ENCODE results near the gene NTRK1.

NTRK1 gene

DNA sequence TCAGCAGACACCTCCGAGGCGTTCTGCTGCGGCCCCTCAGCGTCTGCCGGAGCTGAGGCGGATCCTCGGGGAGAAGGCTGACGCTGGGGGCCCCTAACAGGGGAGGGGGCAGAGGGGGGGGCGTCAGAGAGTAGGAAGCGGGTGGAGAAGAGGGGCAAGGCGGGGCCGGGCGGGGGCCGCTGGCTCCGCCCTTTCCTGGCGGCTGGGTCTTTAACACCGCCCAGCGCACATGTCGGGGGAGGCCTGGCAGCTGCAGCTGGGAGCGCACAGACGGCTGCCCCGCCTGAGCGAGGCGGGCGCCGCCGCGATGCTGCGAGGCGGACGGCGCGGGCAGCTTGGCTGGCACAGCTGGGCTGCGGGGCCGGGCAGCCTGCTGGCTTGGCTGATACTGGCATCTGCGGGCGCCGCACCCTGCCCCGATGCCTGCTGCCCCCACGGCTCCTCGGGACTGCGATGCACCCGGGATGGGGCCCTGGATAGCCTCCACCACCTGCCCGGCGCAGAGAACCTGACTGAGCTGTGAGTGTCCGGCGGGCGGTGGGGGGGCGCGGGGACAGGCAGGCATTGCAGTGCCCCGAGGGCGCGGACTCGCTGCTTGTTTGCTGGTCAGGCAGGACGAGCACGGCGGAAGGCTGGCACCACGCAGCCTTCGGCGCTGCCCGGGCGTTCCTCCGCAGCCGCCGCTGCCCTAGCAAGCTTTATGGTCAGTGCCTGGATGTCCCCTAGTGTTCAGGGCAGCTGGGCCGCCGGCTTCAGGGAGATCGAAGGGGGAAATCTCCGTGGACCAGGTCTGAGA, at the start of gene NTRK1:
Gene NTRK1 (plus strand): TSS at position 238 of the 796 bp plus-strand sequence. CDS start 70 bp downstream, at position 308.
- DNase-seq: peak; percentile 59

DNA sequence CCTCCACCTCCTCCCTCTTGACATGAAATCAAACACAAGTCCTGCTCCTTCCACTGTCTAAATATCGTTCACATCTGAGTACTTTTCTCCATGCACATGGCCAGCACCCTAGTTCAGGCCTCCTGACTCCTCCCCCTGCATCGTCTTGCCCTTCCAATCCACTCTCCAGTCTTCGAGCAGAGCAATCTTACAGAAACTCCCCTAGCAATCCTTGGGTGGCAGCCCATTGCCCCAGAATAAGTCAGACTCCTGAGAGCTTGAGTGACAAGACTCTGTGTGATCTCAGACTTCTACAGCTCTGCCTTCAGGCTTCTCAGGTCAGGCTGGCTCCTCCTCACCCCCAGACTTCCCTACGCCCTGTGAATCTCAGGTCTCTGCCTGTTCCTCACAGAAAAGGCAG, 49.5 kb upstream of the NTRK1 start:
- no peak for DNase-seq

DNA sequence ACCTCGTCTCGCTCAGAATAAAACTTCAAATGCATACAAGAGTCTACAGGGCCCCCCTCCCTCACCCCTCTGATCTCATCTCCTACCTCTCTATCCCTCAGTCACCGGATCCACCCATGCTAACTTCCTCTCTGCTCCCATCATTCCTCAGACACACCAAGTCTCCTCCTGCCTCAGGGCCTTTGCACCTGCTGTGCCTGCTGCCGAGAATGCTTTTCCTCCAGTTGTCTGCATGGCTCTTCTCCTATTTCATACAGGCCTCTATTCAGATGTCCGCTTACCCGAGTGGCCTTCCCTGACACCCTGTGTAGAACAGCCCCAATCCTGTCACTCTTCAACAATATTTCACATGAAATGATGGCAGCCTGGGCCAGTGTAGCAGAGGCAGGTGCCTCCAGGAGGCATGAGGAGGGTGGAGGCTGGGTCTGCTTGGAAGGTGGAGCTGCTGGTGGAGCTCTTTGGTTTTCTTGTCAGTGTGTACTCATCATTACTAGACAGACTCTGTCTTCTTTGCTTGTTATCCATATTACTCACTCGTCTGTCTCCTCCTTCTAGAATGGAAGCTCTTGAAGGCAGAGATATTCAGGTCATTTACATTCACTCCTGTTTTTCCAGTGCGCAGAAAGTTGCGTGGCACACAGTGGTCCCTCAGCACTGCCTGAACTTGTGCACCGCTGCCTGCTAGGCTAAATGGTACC, 48.2 kb upstream of the NTRK1 start:
- no peak for DNase-seq

DNA sequence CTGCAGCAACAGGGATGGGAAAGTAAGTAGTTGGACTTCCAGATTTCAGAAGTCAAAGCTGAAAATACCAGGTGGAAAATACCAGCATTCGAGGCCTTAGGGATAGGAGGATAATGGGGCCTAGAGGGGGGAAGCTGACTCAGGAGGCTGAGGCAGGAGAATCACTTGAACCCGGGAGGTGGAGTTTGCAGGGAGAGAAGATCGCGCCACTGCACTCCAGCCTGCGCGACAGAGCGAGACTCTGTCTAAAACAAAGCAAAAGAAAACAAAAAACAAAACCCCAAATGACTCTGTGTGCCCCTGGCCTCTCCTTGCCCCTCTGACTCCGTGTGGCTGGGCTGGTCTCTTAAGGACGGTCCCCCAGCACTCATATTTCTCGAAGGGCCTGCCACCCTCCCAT, 47.4 kb upstream of the NTRK1 start:
- no peak for DNase-seq

DNA sequence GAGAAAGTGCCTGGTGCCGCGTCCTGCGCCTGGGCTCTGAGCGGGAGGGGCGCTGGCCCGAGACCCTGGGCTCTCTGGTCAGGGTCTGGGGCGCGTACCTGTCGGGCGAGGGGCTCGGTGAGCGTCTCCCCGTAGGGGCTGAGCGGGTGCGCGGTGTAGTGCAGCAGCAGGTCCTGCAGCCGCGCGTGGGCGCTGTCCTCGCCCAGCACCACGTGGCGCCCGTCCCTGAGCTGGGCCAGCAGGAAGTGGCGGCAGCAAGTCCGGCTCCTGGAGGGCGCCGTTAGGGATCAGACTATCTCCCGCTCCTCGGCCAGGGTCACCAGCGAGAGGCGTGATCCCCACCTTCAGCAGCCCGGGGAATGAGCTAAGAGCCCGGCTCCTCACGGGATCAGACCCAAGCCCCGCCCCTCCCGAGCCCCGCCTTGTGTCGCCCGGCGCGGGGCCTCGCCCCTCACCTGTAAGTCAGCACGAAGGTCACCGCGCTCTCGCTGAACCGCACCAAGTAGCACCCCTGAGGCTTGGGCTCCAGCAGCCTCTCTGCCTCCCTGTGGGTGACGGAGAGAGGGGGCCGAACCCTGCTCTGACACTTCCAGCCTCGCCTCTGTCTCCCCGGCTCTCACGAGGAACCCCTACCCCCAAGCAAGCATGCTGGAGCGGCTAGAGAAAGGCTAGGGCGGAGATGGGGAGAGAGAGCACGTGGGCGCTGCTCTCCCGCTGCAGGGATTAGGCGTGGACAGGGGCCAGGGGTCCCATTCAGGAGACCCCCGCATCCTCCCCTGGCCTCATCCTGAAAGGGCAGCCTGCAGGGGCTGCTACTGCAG, 46.7 kb upstream of the NTRK1 start:
- no peak for DNase-seq

DNA sequence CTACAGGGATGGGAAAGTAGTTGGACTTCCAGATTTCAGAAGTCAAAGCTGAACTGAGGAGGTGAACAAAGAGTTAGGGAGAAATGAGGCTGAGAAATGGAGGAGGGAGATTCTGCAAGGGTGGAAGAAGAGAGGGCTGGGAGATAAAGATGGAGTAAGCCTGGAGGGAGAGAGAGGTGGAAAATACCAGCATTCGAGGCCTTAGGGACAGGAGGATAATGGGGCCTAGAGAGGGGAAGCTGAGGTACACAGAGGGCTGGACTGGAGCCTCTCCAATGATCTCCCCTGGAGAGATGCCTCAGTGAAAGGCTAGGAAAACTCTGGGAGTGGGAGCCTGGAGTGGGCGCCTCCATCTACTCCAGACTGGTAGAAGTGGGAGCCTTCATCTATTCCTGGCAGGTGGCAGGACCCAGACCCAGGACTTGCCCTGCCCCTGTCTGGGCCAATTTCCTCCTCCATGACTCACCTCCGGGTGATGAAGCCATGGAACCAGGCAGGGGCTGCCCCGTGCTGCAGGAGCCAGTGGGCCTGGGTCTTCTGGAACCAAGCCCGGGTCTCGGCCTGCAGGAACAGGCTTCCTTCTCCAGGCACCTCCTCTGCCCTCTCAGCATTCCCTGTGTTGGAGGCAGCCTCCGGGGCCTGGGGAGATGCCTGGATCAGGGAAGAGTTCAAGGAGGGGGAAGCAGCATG, 45.9 kb upstream of the NTRK1 start:
- no peak for DNase-seq

DNA sequence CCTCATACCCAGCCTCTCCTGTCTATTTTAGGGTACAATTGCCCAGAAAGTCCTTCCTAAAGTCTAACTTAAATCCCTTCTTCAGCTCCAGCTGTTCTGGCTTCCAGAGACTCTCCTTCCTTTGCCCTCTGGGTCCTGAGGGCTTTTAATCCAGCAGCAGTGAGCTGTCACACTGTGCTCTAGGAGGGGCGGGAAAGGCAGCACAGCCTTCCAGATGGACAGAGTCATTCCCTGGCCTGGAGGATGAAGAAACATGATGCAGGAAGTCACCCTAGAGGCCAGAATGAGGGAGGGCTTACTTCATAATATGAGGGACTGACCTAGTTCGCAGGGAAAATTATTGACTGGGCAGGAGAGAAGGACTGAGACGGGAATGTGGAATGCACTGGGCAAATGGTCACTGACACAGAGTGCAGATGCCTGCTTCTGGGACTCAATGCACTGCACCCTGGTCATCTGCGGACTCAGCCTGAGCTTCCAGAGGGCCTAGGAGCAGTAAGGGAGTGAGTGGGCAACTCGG, 45.3 kb upstream of the NTRK1 start:
- no peak for DNase-seq

DNA sequence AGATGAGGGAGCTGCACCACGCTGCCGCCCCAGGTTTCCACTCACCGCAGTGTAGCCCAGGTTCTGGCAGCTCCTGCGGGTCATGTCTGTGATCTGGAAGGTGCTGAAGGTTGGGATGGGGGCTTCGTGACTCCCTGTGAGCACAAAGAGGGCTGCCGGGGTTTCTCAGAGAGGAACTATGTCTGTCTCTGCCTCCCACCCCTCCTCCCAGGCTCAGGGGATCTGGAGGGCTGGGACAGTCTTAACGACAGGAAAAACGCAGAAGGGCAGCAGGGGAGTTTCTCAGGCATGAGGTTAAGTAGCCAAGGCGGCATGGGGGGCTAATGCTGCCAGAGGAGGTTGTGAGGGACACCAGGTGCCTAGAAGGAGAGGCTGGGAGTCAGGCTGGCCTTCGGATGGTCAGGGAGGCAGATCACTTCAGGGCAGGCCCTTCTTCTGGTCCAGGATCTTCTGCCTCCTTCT, 44.7 kb upstream of the NTRK1 start:
- no peak for DNase-seq

DNA sequence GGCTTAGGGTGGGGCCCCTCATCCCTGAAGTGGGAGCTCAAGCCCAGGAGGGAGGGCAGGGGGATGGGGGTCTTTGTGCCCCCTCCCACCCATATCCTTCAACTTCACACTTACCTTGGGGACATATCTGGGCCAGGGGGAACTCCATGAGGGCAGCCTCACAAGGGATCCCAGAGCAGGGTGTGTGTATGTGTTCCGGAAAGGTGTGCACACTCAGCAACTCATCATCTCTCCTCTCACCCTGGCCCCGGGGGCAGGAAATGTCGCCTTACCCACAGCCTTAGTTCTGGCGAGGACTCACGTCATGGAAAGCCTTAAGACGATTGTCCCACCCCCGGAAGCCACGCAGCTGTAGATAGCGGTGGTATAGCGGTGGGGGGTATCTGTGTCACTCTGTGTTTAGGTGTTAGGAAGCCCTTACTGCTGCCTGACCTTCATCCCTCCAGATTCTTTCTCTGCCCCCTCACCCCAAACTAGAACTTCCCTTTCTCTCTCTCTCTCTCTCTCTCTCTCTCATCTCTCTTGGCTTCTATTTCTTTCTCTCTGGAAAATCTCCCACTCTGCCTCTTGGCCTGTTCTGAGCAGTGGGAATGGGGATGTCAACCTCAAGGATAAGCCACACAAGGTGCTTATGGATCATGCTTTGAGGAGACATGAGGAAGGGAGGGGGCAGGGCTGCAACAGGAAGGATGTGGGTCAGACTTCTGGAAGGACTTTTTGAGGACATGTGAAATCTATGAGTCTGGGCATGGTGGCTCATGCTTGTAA, 43.9 kb upstream of the NTRK1 start, which contains the start of gene SH2D2A:
Gene SH2D2A (minus strand): TSS at position 288 of the 768 bp plus-strand sequence. CDS start 140 bp downstream, at position 148.
- DNase-seq: no peak

DNA sequence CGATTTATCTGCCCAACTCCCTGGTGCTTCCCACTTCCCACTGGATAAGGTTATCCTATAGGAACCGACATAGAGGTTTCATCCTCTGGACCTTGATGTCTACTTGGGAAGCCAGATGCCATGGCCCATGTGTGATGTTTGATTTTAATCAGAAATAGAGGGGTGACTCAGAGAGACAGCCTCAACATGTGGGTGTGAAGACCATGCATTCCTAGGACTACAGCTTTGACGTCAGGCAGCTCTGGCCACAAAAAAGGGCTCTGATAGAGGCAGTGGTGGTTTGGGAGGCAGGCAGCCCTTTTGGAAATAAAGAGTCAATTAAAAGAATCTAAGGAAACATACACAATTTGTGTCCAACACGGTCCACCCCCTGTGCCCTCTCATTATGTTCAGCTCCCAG, 38.9 kb upstream of the NTRK1 start:
- no peak for DNase-seq

DNA sequence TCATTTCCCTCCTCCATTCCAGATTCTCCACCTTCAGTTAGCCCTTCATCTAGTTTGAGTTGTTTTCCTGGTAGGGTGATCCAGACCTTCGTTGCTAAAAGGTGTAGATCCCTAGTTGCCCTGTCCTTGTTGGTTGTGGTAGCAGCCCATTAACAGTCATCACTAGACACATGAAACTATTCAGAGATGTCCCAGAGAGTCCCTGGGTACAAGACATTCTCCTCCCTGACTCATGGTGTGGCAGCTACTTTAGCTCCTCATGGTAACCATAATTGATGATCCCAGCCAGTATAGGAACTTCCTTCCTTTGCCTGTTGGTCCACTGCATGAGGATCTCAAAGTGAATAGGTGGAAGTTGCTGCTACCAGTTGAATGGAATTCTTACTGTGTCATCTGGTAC, 38.0 kb upstream of the NTRK1 start:
- DNase-seq: no peak

DNA sequence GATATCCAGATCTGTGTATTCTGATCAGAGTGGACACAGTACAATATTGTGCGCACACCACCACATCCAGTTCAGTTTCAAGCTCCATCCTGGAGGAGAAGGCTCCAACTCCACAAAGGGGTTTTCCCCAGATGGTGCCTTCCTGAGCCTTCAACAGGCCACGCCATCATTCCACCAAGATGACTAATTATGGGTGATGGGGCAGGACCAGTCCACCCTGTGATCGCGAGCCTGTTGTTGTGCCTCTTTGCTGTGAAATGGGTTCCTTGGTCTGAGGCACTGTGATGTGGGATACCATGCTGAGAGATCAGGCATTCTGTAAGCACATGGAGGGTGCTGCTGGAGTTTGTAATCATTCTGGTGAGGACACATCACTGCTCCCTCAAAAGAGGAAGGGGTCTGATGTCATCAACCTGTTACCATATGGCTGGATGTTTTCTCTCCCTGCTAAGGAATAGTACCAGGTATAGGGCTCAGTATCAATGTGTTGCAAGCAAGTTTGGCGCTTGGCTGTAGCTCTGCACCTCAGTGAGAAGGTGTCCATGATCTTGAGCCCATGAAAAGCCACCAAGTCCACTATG, 37.4 kb upstream of the NTRK1 start:
- no peak for DNase-seq

DNA sequence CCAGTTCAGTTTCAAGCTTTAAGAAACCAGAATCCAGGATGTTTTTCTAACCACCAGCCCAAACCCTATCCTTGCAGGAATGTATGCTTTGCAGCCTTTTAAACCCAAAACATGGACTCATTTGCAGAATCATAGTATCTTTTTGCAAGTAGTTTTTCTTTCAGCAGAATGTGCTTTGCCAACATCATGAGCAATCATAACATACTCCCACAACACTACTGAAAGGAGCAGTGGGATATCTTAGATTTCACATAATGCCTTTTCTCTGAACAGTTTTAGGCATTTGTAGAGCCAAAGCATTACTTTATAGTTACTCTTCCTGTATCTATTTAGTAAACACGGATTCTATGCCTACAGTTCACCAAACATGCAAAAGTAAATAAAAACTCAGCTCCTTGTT, 34.0 kb upstream of the NTRK1 start:
- no peak for DNase-seq

DNA sequence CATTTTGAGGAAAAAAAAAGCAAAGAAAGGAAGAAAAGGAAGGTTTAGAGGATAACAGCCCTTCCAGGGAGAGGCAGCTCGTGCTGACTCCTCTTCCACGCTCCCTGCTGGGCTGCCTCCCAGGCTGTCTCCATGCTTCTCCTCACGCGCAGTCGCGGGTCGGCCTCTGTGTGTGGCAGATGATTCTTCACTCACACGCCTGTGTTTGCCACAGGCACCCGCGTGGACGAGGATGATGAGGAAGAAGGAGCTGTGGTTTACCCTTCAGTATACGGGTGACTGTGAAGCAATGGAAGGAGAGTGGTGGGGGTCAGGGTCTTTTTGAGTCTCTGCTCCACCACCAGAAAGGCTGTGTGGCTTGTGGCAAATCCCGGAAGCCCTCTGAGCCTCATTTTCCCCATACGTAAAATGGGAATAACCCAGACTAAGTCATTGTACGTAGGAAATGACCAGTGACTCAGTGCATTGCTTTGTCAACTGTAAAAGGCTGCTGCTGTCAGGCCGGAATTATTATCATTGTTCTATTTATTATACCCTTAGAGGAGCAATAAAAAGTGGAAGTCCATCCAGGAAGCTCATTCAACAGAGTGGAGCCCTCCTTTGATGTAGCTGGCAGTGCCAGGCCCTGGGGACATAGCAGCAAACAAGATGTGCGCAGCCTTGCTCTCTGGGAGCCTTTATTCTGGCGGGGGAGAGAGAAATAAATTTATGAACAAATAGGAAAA, 32.1 kb upstream of the NTRK1 start:
- DNase-seq: no peak

DNA sequence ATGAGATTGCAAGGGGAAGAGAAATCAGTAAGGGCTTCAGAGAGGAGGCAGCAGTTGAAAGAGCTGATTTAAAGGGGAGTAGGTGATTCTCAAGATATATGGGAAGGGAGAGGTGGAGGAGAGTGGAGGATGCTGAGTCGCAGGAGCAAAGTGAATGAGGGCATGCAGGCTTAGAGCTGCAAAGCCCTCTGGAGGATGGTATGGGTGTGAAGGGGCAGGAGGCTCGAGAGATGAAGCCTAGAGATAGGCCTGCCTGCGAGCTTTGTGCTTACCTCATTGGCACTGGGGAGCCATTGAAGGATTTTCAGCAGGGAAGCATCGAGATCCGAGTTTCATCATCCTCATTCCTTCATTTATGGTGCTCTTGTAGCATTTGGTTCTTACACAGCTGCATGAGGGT, 28.2 kb upstream of the NTRK1 start:
- DNase-seq: no peak

DNA sequence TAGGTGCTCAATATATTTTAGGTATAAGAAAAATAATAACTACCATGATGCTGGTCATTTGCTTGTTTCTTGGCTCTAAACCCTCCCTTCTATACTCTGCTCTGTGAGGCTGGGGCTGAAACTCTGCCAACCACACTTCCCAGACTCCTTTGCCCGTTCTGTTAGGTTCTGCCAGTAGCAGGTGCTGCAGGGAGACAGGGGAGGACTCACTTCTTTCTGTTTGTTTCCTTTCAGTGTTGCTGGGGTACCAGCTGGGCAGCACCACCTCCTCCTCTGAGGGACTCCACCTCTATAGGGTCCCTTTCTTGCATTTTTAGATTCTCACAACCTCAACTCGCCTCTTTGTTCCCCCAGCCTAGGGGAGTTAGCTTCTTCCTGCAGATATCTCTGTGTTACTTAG, 27.1 kb upstream of the NTRK1 start:
- no peak for DNase-seq

DNA sequence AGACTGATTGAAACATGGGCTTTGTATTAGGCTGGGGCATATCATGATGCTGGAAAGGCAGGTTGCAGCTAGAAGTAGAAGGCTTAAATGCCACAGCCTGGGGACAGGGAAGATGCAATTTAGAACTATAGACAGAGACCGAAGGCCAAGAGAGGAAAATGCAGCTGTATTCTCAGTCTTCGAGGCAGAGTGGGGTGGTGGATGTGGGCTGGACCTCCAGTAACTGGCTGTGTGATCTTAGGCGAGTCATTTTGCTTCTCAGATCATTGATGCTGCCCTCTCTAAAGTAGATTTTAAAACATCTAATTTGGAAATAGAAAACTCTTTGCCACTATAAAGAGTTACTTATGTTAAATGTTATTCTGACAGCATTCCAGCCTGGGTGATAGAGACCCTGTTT, 26.3 kb upstream of the NTRK1 start:
- DNase-seq: no peak

DNA sequence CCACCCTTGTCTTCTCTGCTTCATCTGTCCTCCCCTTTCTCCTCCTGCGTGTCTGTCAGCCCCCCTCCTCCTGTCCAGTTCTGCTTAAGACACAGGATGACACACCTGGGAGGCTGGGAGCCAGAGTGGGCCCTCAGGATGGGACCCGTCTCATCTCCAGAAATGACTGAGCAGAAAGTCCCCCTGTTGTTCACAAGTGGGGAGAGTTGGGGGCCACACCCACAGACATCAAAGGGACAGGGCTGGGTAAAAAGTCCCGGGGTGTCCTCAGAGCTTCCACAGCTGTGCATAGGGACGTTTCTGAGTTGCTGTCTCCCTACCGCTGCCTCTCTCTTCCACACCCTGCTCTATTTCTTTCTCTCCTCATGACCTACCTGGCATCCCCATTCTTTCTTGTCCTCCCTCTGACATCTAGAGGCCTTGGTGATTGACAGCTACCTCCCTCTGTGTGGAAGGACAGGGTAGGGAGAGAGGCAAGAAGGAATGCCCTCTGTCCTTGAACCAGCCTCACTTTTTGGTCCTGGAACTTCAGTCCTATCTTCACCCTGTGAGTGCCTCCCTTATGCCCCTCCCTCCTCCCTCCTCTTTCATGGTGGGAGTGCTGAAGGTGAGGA, 24.5 kb upstream of the NTRK1 start:
- no peak for DNase-seq

DNA sequence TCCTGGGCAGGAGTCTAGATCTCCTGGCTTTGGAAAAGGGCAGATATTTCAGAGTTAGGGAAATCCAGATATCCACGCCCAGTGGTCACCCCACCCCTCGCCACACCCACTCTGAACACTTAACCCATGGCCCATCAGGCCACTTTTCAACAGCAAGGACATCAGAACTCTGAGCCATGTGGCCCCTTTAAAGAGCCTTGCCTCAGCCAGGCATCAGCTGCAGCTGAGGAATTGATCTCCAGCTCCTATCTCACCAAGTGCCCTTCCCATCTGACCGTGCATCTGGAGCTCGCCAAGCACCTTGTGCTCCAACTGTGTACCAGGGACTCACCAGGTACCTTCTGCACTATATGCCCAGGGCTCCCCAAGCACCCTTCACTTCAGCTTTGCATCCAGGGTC, 23.8 kb upstream of the NTRK1 start:
- no peak for DNase-seq

DNA sequence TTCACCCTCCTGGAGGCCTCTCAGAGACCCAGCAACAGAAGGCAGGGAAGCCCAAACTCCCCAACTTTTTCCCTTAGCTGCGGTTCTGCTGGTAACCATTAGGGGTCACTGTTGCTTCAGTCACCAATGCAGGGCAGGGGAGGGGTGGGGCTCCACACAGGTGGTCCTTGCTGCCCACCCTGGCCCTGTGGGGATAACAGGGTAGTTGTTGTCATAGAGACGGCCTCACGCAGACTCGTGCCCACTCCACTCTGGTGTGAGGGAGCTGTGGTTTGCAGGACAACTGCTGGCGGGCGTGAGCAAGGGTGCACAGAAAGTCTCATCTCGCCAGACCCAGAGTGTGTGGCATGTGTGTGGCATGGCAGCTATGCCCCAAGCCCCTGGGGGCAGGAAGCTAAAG, 21.7 kb upstream of the NTRK1 start:
- DNase-seq: no peak
